Measurements from ENCODE around the gene SPDYE8.
A peak's percentile ranks its signal among the peaks of the same experiment; 100 is the strongest.
"Not testable (repeated sequence)": the region's sequence is repeated elsewhere in the genome, so short reads cannot be mapped to it uniquely, and the experiment has no call there.

SPDYE8 gene, protein sequence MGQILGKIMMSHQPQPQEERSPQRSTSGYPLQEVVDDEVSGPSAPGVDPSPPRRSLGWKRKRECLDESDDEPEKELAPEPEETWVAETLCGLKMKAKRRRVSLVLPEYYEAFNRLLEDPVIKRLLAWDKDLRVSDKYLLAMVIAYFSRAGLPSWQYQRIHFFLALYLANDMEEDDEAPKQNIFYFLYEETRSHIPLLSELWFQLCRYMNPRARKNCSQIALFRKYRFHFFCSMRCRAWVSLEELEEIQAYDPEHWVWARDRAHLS

DNA sequence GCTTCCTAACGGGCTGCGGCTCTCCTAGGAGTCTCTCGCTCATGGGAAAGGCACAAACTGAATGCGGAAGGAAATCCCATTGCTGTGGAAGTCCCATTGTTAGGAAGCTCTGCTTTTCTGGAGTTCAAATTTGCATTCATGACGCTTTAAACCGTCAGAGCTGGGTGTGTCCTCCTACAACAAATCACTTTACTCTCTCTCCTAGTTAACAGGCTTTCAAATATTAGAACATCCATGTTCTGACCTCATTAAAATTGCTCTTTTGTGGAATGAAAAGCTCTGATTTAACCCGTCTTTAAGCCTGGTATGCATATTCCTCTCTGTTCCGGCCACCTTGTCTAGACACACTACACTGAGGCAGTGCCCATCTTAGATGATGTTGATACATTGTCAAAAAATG, at the start of gene SPDYE8:
SPDYE8 (minus strand) TSS at position 101 of the 400 bp plus-strand sequence. CDS start 1,800 bp downstream, outside the sequence.
- DNase-seq (ENCODE audit: low spot score) = not testable (repeated sequence)

DNA sequence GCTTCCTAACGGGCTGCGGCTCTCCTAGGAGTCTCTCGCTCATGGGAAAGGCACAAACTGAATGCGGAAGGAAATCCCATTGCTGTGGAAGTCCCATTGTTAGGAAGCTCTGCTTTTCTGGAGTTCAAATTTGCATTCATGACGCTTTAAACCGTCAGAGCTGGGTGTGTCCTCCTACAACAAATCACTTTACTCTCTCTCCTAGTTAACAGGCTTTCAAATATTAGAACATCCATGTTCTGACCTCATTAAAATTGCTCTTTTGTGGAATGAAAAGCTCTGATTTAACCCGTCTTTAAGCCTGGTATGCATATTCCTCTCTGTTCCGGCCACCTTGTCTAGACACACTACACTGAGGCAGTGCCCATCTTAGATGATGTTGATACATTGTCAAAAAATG, 28.2 kb upstream of the SPDYE8 start, which contains the start of gene SPDYE11:
SPDYE11 (minus strand) TSS at position 101 of the 400 bp plus-strand sequence. CDS start 1,800 bp downstream, outside the sequence.
- not testable (repeated sequence) for DNase-seq (ENCODE audit: low spot score)

DNA sequence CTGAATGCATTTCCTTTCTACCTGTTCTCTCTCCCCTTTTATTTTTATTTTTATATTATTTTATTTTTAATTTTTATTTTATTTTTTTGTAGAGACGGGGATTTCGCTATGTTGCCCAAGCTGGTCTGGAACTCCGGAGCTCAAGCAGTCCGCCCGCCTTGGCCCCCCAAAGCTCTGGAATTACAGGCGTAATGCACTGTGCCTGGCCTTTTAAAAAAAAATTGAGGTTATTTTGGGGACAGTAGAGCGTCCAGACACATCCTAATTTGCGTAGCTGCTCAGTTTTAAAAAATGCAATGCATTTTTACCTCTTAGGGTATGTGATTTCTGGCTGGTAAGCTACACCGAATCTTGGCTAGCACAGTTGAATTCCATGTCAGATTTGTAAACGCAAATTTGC, 23.1 kb downstream of the SPDYE8 start:
- DNase-seq (ENCODE audit: low spot score) = not testable (repeated sequence)

DNA sequence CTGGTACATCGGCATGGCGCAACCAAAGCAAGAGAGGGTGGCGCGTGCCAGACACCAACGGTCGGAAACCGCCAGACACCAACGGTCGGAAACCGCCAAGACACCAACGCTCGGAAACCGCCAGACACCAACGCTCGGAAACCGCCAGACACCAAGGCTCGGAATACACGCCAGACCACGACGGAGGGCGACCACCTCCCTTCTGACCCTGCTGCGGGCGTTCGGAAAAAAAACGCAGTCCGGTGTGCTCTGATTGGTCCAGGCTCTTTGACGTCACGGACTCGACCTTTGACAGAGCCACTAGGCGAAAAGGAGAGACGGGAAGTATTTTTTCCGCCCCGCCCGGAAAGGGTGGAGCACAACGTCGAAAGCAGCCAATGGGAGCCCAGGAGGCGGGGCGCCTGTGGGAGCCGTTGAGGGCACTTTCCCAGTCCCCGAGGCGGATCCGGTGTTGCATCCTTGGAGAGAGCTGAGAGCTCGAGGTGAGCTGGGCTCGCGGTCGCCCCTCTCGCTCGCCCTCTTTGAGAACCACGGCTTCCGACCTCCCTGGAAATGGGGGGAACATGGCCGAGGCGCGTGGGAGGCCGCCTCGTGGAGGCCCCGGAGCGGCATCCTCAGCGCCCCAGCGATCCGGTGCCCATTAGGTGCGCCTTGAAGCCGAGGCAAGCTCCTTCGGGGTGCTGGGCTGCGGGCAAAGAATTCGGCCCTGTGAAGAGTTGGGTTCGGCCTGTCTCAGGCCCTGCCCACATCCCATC, 23.7 kb downstream of the SPDYE8 start:
- peak; percentile 89 for DNase-seq (ENCODE audit: low spot score)

DNA sequence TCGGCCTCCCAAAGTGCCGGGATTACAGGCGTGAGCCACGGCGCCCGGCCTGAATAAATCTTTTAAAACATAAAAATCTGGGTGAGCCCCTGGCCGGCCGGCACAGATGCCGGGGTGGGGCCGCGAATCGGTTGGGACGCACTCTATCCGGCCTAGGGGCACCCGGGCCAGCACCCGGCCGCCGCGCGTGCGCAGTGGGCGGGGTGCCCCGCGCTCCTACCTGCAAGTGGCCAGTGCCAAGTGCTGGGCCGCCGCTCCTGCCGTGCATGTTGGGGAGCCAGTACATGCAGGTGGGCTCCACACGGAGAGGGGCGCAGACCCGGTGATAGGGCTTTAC, 24.2 kb downstream of the SPDYE8 start:
- peak; percentile 68 for DNase-seq (ENCODE audit: low spot score)

DNA sequence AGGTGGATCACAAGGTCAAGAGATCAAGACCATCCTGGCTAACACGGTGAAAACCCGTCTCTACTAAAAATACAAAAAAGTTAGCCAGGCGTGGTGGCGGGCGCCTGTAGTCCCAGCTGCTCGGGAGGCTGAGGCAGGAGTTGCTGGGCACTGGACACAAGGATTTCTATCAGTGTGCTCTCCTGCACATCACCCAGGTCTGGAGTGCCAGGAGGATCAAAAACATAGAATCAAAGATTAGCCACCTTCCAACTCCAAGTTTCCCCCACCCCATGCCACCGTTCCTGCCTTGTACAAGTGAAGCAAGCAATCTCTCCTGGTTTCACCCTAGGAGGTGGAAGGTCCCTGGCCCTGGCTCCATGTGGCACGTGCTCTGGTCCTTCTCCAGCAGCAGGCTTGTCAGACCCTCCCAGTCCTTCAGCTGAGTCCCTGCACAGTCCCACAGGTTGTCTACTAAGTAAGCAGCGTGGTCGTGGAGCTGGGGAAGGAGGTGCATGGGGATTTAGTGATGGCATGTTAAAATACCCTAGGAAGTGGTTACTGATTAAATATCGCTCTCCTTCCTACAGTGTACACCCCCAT, 31.6 kb downstream of the SPDYE8 start:
- DNase-seq (ENCODE audit: low spot score) = not testable (repeated sequence)

DNA sequence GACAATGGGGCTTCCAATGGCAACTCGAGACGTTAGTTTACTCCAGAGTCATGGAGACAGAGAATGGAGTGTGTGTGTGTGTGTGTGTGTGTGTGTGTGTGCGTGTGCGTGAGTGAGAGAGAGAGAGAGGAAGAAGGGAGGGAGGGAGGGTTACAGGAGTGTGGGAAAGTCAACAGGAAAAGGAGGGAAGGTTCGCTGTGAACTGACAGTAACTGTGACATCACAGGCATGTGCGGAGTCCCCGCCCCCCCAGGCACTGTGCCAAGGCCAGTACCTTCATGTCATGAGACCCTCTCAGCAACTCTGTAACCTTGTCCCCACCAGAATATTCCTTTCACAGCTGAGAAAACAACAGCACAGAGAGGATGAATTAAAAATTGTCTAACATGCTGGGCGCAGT, 32.1 kb downstream of the SPDYE8 start:
- not testable (repeated sequence) for DNase-seq (ENCODE audit: low spot score)

DNA sequence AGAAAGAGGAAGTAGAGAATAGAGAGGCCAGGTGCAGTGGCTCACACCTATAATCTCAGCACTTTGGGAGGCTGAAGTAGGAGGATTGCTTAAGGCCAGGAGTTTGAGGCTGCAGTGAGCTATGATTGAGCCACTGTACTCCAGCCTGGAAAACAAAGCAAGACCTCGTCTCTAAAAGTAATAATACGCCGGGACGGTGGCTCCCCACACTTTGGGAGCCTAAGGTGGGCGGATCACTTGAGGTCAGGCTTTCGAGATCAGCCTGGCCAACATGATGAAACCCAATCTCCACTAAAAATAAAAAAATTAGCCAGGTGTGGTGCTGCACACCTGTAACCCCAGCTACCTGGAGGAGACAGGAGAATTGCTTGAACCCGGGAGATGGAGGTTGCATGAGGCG, 34.1 kb downstream of the SPDYE8 start:
- not testable (repeated sequence) for DNase-seq (ENCODE audit: low spot score)

DNA sequence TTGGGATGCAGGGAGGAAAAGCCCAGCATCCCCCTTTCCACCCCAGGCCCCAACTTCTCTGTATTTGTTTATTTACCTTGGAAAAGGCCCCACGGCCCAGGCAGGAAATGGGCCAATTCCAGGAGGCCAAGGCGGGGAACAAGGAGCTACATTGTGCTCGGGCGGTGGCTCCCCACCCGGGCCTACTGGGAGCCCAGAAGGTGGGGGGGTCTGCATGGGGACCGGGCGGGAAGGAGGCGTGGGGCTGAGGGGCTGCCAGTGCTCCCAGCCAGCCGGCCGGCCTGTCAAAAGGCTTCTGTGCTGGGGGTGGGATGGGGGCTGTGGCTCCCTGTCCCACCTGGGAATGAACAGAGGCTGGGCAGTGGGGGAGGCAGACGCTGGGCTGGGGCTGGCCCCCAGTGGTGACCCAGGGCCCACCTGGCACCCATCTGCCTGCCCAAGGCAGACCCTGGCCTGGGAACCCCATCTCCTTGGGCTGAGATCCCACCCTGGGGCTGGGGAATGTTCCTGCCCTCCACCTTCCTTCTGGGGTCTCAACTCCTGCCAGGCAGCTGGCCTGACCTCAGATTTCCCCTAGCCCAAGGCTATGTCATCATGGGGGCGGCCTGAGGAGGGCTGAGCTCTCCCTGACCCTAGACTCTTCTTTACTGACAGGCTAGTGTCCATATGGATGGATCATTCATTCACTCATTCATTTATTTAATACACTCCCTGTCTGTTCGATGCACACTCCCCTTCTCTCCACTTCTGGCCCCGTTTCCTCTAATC, 39.2 kb downstream of the SPDYE8 start:
- not testable (repeated sequence) for DNase-seq (ENCODE audit: low spot score)

DNA sequence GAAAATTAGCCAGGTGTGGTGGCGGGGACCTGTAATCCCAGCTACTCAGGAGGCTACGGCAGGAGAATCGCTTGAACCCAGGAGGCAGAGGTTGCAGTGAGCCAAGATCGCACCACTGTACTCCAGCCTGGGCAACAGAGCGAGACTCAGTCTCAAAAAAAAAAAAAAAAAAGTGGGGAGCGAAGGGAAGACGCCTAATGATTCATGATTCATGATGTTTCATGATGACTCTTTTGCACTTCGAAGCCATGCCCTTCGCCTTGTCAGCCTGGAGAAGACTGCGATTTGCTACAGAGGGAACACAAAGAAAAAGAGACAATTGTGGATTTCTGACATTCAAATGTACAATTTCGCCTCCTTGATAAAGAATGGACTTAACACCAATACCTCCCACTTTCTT, 47.5 kb downstream of the SPDYE8 start:
- not testable (repeated sequence) for DNase-seq (ENCODE audit: low spot score)

DNA sequence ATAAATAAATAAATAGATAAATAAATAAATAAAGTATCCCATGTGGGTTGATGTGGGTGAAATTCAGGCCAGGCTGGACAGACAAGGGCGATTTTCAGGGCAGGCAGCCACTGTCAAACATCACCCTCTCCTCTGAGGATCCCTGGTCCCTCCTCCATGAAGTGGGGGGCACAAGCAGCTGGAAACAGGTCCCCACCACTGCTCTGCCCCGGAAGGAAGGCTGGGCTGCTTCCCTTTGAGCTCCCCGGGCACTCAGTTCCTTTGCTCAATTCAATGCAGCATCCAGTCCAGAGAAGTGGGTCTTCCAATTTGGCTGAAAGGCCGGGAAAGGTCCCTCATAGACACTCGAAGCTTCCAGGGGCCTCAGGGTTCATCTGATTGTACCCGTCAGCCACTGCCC, 49.2 kb downstream of the SPDYE8 start:
- DNase-seq (ENCODE audit: low spot score) = not testable (repeated sequence)

DNA sequence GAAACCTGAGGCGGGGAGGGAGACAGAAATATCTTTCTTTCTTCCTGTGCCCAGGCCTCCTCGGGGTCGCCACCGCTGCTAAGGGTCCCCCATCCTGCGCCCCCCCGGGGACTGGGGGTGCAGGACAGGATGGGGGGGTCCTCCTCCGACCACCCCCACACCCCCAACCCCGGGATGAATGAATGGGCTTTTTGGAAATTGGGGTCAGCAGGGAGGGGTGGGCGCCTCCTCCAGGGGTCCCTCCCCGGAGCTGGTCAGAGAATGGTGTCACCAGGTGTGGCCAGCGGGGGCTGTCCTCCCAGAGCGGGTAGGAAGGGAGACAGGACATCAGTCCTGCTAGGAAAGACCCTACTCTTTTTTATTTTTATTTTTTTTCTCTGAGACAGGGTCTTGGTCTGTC, 53.1 kb downstream of the SPDYE8 start:
- DNase-seq (ENCODE audit: low spot score) = not testable (repeated sequence)

DNA sequence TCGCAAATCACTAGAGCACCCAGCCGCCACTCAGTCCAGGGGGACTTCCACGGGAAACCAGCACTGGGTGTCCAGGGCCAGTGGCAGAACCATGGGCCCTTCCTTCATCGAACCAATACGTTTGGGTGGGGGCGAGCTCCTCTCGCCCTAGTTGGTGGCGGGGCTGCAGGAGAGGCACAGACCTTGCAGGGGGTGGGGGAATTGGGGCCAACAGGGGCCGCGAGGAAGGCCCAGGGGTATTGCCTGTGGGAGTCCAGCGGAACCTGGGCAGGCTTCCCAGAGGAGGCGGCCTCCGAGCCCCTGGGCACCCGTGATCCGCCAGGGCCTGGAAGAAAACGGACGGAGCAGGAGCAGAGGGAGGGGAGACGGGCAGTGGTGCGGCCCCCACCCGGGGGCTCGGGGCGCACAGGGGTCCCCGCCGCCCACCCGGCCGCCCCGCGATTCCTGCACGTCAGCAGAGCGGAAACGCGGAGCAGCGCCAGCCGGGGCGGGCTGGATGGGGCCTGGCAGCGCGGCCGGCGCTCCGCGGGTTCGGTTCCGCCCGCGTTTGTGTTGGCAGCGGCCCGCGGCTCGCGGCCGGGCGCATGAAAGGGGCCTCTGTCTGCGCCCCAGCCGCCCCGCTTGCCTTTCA, 53.8 kb downstream of the SPDYE8 start:
- not testable (repeated sequence) for DNase-seq (ENCODE audit: low spot score)

DNA sequence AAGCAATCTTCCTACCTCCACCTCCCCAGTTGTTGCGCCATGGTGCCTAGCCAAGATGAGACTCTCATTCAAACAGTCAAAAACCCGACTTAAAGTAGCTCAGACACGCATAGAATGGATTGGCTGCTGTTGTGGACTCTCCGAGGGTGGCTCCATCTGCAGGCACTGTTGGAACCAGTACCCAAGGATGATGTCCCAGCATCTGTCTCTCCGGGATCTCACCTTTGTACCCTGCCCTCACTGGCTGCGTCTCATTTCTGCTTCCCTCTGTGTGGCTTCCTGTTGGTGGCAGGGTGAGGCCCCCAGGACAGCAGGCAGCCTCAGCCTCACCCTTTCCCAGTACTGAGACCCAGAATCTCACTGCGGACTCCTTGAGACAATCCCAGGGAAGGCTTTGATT, 54.8 kb downstream of the SPDYE8 start:
- DNase-seq (ENCODE audit: low spot score) = not testable (repeated sequence)

DNA sequence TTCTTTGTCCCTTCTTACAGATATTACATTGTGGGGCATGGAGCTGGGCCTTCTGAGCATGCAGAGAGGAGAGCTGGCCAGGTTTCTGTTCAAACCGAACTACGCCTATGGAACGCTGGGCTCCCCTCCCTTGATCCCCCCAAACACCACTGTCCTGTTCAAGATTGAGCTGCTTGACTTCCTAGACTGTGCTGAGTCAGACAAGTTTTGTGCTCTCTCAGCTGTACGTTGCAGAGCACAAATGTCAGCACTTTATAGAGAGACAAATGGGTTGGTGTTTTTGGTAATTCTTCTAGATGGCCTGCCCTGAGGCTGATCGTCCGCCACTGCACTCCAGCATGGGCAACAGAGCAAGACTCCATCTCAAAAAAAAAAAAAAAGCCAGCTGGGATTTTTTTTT, 58.1 kb downstream of the SPDYE8 start:
- DNase-seq (ENCODE audit: low spot score) = not testable (repeated sequence)

Data from CD4-positive, alpha-beta T cell treated with Interleukin-2 at 100 ng/mL for 4 hours (primary cell).